GM13977 (cell line): ENCODE measurements around the gene BUB1B.

Source experiments
- DNase-seq: peaks from one replicate; pipeline ENCODE4 v3.0.0; 2012; ENCODE audit warnings: low spot score
- CTCF ChIP-seq: IDR thresholded peaks from 2 replicates; pipeline ENCODE4 v1.5.1; 2012; ENCODE audit warnings: mild to moderate bottlenecking, control low read depth; ENCODE audit not compliant: insufficient read depth; ENCODE audit errors: extremely low read depth, missing control alignments
- in situ Hi-C: fragments of 300-500 bp; cut with MboI; formaldehyde crosslinking; loops from one replicate; pipeline ENCODE4 v1.12.0; 2022; ENCODE audit warnings: low sequenced_read_pairs, low pct_unique_long_range_greater_than_20kb, mixed read lengths, inconsistent platforms; ENCODE audit not compliant: unreplicated experiment

The BUB1B gene

DNA sequence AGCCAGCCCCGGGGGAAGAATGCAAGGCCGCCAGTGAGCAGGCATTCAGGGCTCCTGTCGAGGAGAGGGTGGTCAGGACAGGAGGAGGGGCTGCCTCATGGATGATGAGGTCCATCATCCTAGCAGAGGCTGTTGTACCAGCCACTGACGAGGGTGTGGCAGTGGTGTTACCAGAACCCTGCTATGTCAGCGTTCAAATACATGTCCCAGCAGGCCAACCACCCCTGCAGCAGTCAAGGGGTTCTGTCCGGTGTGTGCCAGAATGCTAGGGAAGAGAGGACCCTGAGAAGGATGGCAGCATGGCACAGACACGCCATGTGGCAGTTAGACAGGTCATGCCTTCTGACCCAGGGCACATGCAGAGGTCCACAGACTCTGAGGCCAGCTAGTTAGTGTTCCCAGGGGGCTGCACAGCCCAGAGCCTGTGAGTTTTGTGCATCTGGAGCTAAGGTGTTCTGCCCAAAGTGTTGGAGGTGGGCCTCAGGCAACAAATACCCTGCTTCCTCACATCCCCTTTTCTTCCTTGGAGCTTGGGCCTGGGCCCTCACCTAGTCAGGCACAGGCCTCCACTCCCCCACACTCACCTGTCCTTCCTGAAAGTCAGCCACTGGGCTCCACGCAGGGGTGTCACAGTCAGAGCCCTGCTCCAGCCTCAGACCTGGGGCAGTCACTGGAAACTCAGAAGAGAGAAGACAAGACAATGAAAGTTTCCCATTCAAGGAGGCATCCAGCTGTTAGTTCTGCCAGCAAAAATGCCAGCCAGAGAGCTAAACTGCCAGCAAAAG, 85.8 kb downstream of the BUB1B start:
- DNase-seq, result no peak
- TF ChIP-seq CTCF, result no peak
- in situ Hi-C loops, result no loop called here

GRCh38 chr15:40247406-40247971, 86.6 kb downstream of the BUB1B start:
- no peak for TF ChIP-seq CTCF
- DNase-seq, result no peak
- in situ Hi-C loops, result no loop called here

GRCh38 chr15:40248006-40248783, 87.3 kb downstream of the BUB1B start:
- in situ Hi-C loops, result no loop called here
- TF ChIP-seq CTCF, result no peak
- no peak for DNase-seq

DNA sequence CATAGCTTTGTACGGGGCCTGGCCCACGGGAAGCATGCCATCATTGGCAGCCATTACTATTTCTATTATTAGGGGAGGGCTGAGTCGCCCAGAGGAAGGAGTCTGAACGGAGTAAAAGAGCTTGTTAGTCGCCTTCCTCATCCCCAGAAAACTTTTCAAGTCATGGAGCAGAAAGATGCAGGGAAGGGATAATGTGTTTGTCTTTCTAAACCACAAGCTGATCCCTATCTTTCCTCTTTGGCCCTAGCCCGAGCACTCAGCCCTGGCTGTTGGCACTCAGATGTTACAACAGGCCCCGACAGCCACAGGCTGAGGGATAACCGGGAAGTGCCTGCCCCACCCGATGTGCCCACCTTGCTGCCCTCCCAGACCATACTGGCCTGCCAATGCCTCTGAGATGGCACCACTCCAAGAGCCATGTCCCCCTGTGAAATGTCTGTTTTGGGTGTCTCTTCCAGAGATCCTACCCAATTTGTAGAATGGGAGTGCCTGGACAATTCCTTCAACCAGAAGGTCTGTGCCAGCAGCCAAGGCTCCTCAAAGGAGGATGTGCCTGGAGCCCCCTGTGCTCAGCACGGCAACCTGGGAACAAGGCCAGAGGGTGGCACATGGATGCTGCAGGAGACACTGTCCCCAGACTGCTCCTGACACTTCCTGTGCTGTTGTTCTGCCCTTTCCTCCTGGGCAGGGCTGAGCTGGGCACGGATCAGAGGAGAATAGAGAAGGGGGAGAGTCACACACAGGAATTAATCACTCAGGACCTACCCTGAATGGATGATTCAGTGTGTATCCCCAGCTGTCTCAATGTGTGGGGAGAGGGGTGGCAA, 88.8 kb downstream of the BUB1B start:
- in situ Hi-C loops, result no loop called here
- DNase-seq, result no peak
- TF ChIP-seq CTCF, result no peak

DNA sequence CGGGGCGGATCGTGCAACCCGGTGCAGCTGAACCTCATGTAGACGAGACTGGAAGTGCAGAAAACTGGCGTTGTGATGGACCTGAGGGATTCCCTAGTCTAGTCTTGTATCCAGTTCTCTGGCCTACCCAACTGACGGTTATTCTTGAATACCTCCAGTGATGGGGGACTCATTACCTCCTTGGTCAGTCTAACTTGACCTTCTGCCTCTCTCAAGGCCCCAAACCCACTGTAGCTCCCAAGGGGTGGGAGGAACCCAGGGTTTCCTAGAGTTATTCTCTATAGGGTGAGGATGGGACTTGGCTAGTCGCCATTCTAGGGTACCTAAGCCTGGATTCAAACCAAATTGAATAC, 89.4 kb downstream of the BUB1B start:
- in situ Hi-C loops, result no loop called here
- no peak for DNase-seq
- no peak for TF ChIP-seq CTCF

DNA sequence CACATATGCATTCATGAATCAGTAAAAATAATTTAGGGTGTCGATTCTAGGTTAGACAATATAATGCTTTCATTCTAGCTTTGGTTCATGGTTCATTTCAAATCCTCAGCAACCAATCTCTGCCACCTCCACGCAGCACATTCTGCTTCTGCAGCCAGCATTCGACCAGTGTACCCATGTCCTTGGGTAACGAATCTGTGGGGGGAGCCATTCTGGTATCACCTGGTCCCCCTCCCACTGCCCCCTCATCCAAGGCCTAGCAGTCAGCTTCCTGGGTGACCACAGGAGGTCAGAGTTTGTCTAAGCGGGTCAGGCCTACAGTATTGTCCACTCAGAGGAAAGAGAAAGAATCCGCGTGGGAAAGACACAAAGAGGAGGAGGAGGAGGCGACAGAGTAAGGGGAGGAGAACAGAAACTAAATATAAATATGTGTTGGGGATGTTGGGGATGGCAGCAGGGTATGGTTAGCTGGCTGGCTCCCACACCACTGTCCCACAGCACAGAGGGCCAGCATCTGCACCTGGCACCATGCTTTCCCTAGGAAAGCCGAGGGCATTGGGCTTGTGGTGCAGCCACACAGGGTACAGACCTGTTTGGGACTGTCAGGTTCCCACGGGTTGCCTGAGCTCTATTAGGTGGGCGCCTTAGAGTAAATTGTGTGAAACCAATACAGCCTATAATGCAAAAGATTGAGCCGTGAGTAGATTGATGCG, 90.1 kb downstream of the BUB1B start:
- TF ChIP-seq CTCF, result no peak
- DNase-seq, result no peak
- in situ Hi-C loops, result no loop called here
